AG10803 (cell line): ENCODE results near the gene WDR37.
"Not testable (repeated sequence)": the region's sequence is repeated elsewhere in the genome, so short reads cannot be mapped to it uniquely, and the experiment has no call there.

Experiments used
- DNase-seq: peaks from one replicate; pipeline ENCODE4 v3.0.0; 2010; ENCODE audit warnings: low read depth
- H3K4me3 ChIP-seq: 2 replicates; pipeline ENCODE4 v1.5.1; 2011; ENCODE audit warnings: mild to moderate bottlenecking, low read length, control low read depth
- CTCF ChIP-seq: conservative IDR thresholded peaks from 2 replicates; pipeline ENCODE4 v1.5.1; 2011; ENCODE audit warnings: mild to moderate bottlenecking, low read length, control low read depth, inconsistent platforms

The WDR37 gene

GRCh38 chr10:1026578-1026977, 29.6 kb upstream of the WDR37 start:
- no peak for TF ChIP-seq CTCF
- DNase-seq, result no peak

DNA sequence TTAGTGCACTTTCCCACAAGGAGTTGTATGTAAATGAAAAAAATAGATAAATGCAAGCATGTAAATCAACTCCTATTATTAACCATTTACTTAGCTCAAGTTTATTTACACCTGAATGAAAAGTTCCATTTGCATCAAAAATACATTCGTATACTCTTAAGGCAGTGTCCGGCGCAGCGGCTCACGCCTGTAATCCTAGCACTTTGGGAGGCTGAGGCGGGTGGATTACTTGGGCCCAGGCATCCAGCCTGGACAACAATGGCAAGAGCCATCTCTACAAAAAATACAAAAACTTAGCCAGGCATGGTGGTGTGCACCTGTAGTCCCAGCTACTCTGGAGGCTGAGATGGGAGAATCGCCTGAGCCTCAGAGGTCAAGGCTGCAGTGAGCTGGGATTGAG, 26.3 kb upstream of the WDR37 start:
- no peak for TF ChIP-seq CTCF
- no peak for DNase-seq
- no peak overlapping the region for H3K4me3 ChIP-seq

More at GRCh38 chr10:1026578-1026977, 29.6 kb upstream of the WDR37 start:
- H3K4me3 ChIP-seq, result no peak overlapping the region

DNA sequence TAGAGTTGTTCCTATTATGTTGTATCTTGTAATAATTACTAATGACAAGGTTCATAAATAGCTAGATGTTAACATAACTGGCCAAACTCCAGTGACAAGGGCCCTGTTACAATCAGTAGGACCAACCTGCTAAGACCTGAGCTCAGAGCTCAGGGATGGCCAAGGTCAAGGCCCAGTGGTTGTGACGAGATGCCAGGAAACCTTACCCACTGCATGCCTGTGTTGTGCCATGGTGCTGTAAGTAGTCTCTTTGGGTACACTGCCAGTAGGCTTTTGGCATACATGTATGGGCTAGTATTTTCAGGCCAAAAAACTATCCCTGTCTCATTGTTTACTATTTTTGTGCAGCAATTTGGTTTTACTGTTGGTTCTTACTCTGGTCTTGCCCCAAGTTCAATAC, 22.6 kb upstream of the WDR37 start:
- TF ChIP-seq CTCF, result no peak
- no peak for DNase-seq
- no peak overlapping the region for H3K4me3 ChIP-seq

- no peak for DNase-seq
- no peak for TF ChIP-seq CTCF
- no peak overlapping the region for H3K4me3 ChIP-seq
Measured at GRCh38 chr10:1034758-1035157, 21.4 kb upstream of the WDR37 start.

GRCh38 chr10:1035201-1035600, 21.0 kb upstream of the WDR37 start:
- no peak for TF ChIP-seq CTCF
- no peak for DNase-seq
- no peak overlapping the region for H3K4me3 ChIP-seq

DNA sequence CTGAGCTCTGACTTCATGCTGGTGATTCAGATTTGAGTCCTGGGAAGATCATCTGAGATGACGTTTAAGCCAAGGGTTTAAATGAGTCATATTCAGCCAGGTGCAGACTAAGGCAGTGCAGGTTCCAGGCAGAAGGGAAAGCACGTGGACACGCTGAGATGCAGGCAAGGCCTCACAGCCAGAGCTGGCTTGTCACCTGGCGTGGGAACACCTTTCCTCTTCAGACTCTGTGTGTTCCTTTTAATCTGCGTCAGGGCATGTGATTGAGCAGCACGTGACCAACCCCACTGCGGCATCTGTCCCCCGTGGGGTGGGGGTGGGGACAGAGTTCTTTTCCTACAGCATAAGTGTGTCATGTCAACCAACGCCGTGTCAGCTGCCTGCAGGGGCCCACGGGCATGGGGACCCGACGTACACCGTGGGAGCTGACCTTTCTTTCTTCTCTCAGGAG, 19.8 kb upstream of the WDR37 start:
- no peak overlapping the region for H3K4me3 ChIP-seq
- no peak for DNase-seq
- no peak for TF ChIP-seq CTCF

- no peak for TF ChIP-seq CTCF
- DNase-seq, result no peak
- no peak overlapping the region for H3K4me3 ChIP-seq
Measured at GRCh38 chr10:1037098-1037497, 19.1 kb upstream of the WDR37 start.

DNA sequence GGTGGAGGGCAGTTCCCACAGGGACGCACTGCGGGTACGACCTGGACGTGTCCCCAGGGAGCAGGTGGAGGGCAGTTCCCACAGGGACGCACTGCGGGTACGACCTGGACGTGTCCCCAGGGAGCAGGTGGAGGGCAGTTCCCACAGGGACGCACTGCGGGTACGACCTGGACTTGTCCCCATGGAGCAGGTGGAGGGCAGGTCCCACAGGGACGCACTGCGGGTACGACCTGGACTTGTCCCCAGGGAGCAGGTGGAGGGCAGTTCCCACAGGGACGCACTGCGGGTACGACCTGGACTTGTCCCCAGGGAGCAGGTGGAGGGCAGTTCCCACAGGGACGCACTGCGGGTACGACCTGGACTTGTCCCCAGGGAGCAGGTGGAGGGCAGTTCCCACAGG, 17.4 kb upstream of the WDR37 start:
- H3K4me3 ChIP-seq, DNase-seq: not testable (repeated sequence)
